Endodermal cell (in vitro differentiated cells): ENCODE measurements around the gene ABHD15. TPM values are rescaled to one million over a fixed set of nuclear protein-coding genes. Genes with fewer than 3 reads are reported as not detected.

Source experiments
- DNase-seq: peaks from one replicate; pipeline ENCODE4 v3.0.0-alpha.2; 2017
- H3K27ac ChIP-seq: 2 replicates; pipeline ENCODE4 v1.5.1; 2013; ENCODE audit warnings: mild to moderate bottlenecking, low read depth, low read length, moderate library complexity
- H3K27me3 ChIP-seq: 2 replicates; pipeline ENCODE4 v1.6.1; 2013; ENCODE audit warnings: mild to moderate bottlenecking, low read length, moderate library complexity; ENCODE audit not compliant: insufficient read depth, control insufficient read depth, poor library complexity, severe bottlenecking
- H3K36me3 ChIP-seq: 2 replicates; pipeline ENCODE4 v1.7.0; 2013; ENCODE audit warnings: mild to moderate bottlenecking, low read length, moderate library complexity; ENCODE audit not compliant: control insufficient read depth, insufficient read depth
- H3K4me1 ChIP-seq: one replicate; pipeline ENCODE4 v1.7.0; 2013; ENCODE audit warnings: low read length; ENCODE audit not compliant: control insufficient read depth, insufficient read depth
- H3K4me3 ChIP-seq: 2 replicates; pipeline ENCODE4 v1.5.1; 2013; ENCODE audit warnings: mild to moderate bottlenecking, low read length, moderate library complexity
- H3K9ac ChIP-seq: 2 replicates; pipeline ENCODE4 v1.6.1; 2013; ENCODE audit warnings: mild to moderate bottlenecking, low read length, moderate library complexity; ENCODE audit not compliant: poor library complexity, severe bottlenecking; ENCODE audit errors: extremely low read depth
- H3K9me3 ChIP-seq: 2 replicates; pipeline ENCODE4 v1.6.1; 2013; ENCODE audit warnings: mild to moderate bottlenecking, low read length, moderate library complexity; ENCODE audit not compliant: control insufficient read depth
- H3K27ac Mint-ChIP-seq: 2 replicates; pipeline ENCODE4 v1.8.0; 2020; ENCODE audit warnings: mixed read lengths
- H3K27me3 Mint-ChIP-seq: 2 replicates; pipeline ENCODE4 v1.8.0; 2021; ENCODE audit warnings: mild to moderate bottlenecking, mixed read lengths; ENCODE audit not compliant: insufficient read depth
- H3K36me3 Mint-ChIP-seq: 2 replicates; pipeline ENCODE4 v1.8.0; 2020; ENCODE audit warnings: low read depth, mixed read lengths
- H3K4me1 Mint-ChIP-seq: 2 replicates; pipeline ENCODE4 v1.8.0; 2020; ENCODE audit warnings: mixed read lengths
- H3K4me3 Mint-ChIP-seq: 2 replicates; pipeline ENCODE4 v1.8.0; 2020; ENCODE audit warnings: mild to moderate bottlenecking, moderate library complexity, mixed read lengths
- H3K9me3 Mint-ChIP-seq: 2 replicates; pipeline ENCODE4 v1.8.0; 2020; ENCODE audit warnings: mild to moderate bottlenecking, mixed read lengths
- WGBS, 2 experiments: methylation state at CpG; one replicate each; pipeline versions ENCODE4 v1.1.5 to v1.1.7; 2013; ENCODE audit warnings: missing lambda C conversion rate in 2 of 2, mixed read lengths in 1 of 2; ENCODE audit not compliant: insufficient coverage in 1 of 2, insufficient read length in 1 of 2; 5-methylcytosine and 5-hydroxymethylcytosine counted together
- total RNA-seq, 2 donors: library from RNA; stranded (reverse); fragmentation: NEBNext Ultra II Directional in 1 of 2; extraction: Animal tissue kit (Norgen Biotek cat#: 25700) in 1 of 2; gene quantifications; 2 replicates in 1 of 2; 3 replicates in 1 of 2; pipeline ENCODE4 v1.2.1, GENCODE V29; 2021
- TF ChIP-seq, protein P1 (sequence below): fragments of 200-600 bp; sonication (generic); conservative IDR thresholded peaks from 2 replicates; pipeline ENCODE4 v1.5.0; 2021; ENCODE audit warnings: antibody characterized with exemption, mild to moderate bottlenecking

Gene ABHD15
- total RNA-seq, 2 donors from 2014 or later: 1.4 to 2.1 TPM

DNA sequence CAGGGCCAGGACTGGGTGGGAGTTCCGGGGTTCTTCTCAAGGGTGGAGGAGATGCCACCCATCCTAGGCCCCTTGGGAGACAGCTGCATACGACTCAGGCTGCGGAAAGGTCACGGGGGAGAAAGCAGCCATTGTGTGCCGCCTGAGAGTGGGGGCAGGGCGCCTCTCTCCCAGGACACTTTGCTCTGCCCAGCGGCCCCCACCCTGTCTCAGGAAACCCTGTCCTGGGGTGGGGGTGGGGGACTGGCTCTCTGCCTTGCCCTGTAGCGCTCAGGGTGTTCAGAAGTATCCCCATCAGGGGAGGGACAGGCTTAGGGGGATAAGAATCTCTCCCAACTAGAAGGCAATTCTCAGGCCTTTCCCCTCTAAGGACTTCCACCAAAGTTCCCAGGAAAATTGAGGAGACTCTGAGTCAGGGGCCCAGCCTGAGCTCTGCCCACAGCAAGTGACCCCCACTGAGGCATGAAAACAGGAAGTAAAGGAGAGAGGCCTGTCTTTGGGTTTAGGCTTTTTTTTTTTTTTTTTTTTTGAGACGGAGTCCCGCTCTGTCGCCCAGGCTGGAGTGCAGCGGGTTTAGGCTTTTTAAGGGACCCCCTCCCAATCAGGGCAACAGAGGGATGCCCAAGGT lies 17.7 kb upstream of the ABHD15 start:
- peak; percentile 53 for DNase-seq
- no peaks in the 10 kb centered on the region for H3K9me3 Mint-ChIP-seq
- H3K4me3 Mint-ChIP-seq: no peak overlapping the region
- peak overlapping the region; percentile 68 for H3K27ac Mint-ChIP-seq
- H3K4me1 Mint-ChIP-seq: peaks cover 14% of the 10 kb centered on the region
- TF ChIP-seq, protein P1, sequence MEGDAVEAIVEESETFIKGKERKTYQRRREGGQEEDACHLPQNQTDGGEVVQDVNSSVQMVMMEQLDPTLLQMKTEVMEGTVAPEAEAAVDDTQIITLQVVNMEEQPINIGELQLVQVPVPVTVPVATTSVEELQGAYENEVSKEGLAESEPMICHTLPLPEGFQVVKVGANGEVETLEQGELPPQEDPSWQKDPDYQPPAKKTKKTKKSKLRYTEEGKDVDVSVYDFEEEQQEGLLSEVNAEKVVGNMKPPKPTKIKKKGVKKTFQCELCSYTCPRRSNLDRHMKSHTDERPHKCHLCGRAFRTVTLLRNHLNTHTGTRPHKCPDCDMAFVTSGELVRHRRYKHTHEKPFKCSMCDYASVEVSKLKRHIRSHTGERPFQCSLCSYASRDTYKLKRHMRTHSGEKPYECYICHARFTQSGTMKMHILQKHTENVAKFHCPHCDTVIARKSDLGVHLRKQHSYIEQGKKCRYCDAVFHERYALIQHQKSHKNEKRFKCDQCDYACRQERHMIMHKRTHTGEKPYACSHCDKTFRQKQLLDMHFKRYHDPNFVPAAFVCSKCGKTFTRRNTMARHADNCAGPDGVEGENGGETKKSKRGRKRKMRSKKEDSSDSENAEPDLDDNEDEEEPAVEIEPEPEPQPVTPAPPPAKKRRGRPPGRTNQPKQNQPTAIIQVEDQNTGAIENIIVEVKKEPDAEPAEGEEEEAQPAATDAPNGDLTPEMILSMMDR: no peak
- H3K27me3 Mint-ChIP-seq: peaks cover 7% of the 10 kb centered on the region
- 74 to 88% methylated on average over 8 to 12 of the region's 12 CpGs for WGBS, 2 experiments
- Histone ChIP-seq H3K9ac (no peak overlapping the region), H3K27me3 (no peaks in the 10 kb centered on the region), H3K4me3 (no peak overlapping the region), H3K4me1 (peaks cover 13% of the 10 kb centered on the region), H3K27ac (no peak overlapping the region), H3K36me3 (peaks cover 24% of the 10 kb centered on the region), H3K9me3 (no peaks in the 10 kb centered on the region)
- peaks cover 23% of the 10 kb centered on the region for H3K36me3 Mint-ChIP-seq

DNA sequence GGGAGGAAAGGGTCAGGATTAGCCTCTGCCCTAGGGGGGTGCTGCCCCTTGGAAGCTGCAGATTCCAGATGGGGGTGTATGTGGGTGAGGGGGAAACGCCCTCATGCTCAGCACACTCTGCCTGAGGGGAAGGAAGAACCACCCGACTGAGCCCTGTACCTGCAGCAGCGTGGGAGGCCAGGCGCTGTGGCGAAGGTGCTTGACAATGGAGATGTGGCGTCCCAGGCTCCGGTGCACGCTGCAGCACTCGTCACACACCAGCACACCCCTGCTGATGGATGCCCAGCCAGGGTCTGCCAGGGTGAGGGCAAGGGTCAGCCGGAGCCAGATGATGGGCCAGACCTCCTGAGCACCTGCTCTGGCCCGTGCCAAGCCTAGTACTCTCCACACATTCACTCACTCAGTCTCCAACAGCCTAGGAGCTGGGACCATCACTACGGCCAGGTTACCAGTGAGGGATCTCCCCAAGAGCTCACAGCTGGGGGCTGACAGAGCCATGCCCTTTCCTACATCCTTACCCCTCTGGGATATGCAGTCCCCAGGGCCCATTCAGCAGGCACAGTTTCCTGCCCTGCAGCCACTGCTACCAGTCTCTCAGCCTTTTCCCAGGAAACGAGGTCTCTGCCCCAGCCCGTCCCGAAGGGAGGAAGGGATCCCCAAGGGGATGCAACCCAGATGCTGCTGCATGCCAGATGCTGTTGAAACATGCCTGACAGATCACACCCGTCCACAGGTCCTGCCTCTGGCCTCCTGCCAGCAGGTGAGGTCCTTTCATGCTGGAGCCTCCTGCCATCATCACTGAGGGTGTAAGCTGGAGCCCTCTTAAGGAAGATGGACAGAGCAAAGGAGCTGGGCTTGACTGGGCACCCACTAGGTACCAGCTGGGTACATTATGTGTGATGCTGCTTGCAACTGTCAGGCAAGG lies 16.7 kb upstream of the ABHD15 start:
- peaks cover 7% of the 10 kb centered on the region for H3K27me3 Mint-ChIP-seq
- no peak overlapping the region for H3K27ac Mint-ChIP-seq
- peaks cover 13% of the 10 kb centered on the region for H3K4me1 ChIP-seq
- no peak overlapping the region for H3K4me3 ChIP-seq
- peaks cover 23% of the 10 kb centered on the region for H3K36me3 Mint-ChIP-seq
- TF ChIP-seq, protein P1: no peak
- H3K27me3 ChIP-seq: no peaks in the 10 kb centered on the region
- H3K9me3 Mint-ChIP-seq: no peaks in the 10 kb centered on the region
- H3K4me1 Mint-ChIP-seq: peaks cover 14% of the 10 kb centered on the region
- WGBS, 2 experiments: 94% methylated on average over 13 to 16 of the region's 16 CpGs
- H3K9ac ChIP-seq: no peak overlapping the region
- no peak overlapping the region for H3K27ac ChIP-seq
- H3K36me3 ChIP-seq: peaks cover 27% of the 10 kb centered on the region
- H3K4me3 Mint-ChIP-seq: no peak overlapping the region
- no peaks in the 10 kb centered on the region for H3K9me3 ChIP-seq
- peak; percentile 45 for DNase-seq

DNA sequence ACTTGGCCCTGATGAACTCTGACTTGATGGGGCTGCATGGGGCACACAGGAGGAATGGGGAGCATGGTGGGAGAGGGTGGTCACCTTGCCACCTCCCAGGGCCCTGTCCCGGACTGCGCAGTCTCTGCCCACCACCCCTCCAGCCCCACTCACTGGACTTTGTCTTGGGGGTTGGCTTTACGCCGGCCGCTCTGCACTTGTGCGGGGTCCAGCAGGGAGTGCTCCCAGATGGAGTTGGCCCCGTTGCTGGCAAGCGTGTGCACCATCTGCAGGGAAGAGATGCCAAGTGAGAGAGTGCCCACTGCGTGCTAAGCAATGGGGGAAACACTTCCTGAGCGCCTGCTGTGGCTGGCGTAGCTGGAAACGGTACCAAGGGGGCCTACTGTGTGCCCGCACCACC lies 15.9 kb upstream of the ABHD15 start:
- H3K4me3 ChIP-seq: no peak overlapping the region
- H3K9me3 ChIP-seq: no peaks in the 10 kb centered on the region
- H3K4me1 ChIP-seq: peaks cover 10% of the 10 kb centered on the region
- H3K36me3 ChIP-seq: peaks cover 27% of the 10 kb centered on the region
- no peak overlapping the region for H3K9ac ChIP-seq
- peaks cover 3% of the 10 kb centered on the region for H3K27me3 Mint-ChIP-seq
- no peak overlapping the region for H3K27ac Mint-ChIP-seq
- H3K36me3 Mint-ChIP-seq: peaks cover 28% of the 10 kb centered on the region
- no peak overlapping the region for H3K27ac ChIP-seq
- DNase-seq: peak; percentile 39
- TF ChIP-seq, protein P1: no peak
- H3K27me3 ChIP-seq: no peaks in the 10 kb centered on the region
- no peak overlapping the region for H3K4me3 Mint-ChIP-seq
- peaks cover 9% of the 10 kb centered on the region for H3K4me1 Mint-ChIP-seq
- no peaks in the 10 kb centered on the region for H3K9me3 Mint-ChIP-seq
- 94 to 98% methylated on average over 12 to 13 of the region's 13 CpGs for WGBS, 2 experiments
